ENCODE measurements around the gene ATG4C. TPM values are rescaled to one million over a fixed set of nuclear protein-coding genes. Genes with fewer than 3 reads are reported as not detected.

The ATG4C gene
- total and polyA plus RNA-seq, 2 of the 13 experiments (the other 11 are each of a cell fraction or from before 2014, with no cell fraction given) = 4.0 to 11.2 TPM

- TF ChIP-seq ZBTB46 (CRISPR knock-in tag; IDR thresholded peaks at IDR 0.05; ENCODE audit: borderline replicate concordance) (no peak), HINFP (CRISPR knock-in tag; IDR thresholded peaks at IDR 0.05; ENCODE audit: low read depth) (no peak), ZNF329 (CRISPR knock-in tag; IDR thresholded peaks at IDR 0.05; ENCODE audit: low read depth) (no peak), ZNF143 (CRISPR knock-in tag; IDR thresholded peaks at IDR 0.05) (no peak), SSRP1 (CRISPR knock-in tag; IDR thresholded peaks at IDR 0.05) (no peak), NFYC (CRISPR knock-in tag; IDR thresholded peaks at IDR 0.05) (no peak), ATF3 (CRISPR knock-in tag; IDR thresholded peaks at IDR 0.05) (no peak), ZNF3 (CRISPR knock-in tag; IDR thresholded peaks at IDR 0.05) (no peak), ZNF782 (CRISPR knock-in tag; IDR thresholded peaks at IDR 0.05; ENCODE audit: borderline replicate concordance) (no peak), ZNF720 (CRISPR knock-in tag; IDR thresholded peaks at IDR 0.05) (no peak), GABPA (IDR thresholded peaks at IDR 0.05; ENCODE audit: low read depth, low read length) (no peak), GABPA (CRISPR knock-in tag; IDR thresholded peaks at IDR 0.05; ENCODE audit: low read depth) (no peak), ZNF225 (CRISPR knock-in tag; IDR thresholded peaks at IDR 0.05) (no peak), ZNF615 (CRISPR knock-in tag; IDR thresholded peaks at IDR 0.05; ENCODE audit: borderline replicate concordance) (no peak), ZNF589 (CRISPR knock-in tag; conservative IDR thresholded peaks at IDR 0.05) (no peak), ZNF597 (CRISPR knock-in tag; IDR thresholded peaks at IDR 0.05) (no peak), MZF1 (CRISPR knock-in tag; IDR thresholded peaks at IDR 0.05; ENCODE audit: borderline replicate concordance) (no peak), DPF2 (CRISPR knock-in tag; IDR thresholded peaks at IDR 0.05; ENCODE audit: borderline replicate concordance, low read depth) (no peak), NRL (CRISPR knock-in tag; IDR thresholded peaks at IDR 0.05; ENCODE audit: borderline replicate concordance) (no peak), ZBTB8A (CRISPR knock-in tag; IDR thresholded peaks at IDR 0.05; ENCODE audit: borderline replicate concordance, low read depth) (no peak)
- no peak for FAIRE-seq
- intact Hi-C loops (cut with micrococcal nuclease; ENCODE audit: unreplicated experiment) = no loop called here
Measured at GRCh38 chr1:62778208-62778607, 5.7 kb upstream of the ATG4C start.

More at GRCh38 chr1:62778208-62778607, 5.7 kb upstream of the ATG4C start:
- Histone ChIP-seq H3K36me3 (replicated peaks in 1 of 2; ENCODE audit: control insufficient read depth in 1 of 2, insufficient read depth in 2 of 2, low read length in 2 of 2) (no peaks in the 10 kb centered on the region), H2AFZ (ENCODE audit: low read length) (no peak overlapping the region), H3K9me3 (ENCODE audit: low read length) (no peaks in the 10 kb centered on the region), H3K27me3 (ENCODE audit: control insufficient read depth in 1 of 2, insufficient read depth in 2 of 2, low read length in 2 of 2) (no peaks in the 10 kb centered on the region), H3K4me2 (ENCODE audit: low read depth, low read length) (no peak overlapping the region), H3K4me3 (replicated peaks in 1 of 3; ENCODE audit: insufficient read depth in 1 of 3, low read depth in 2 of 3, low read length in 3 of 3) (no peak overlapping the region), H3K27ac (ENCODE audit: extremely low read length, insufficient read depth, low read length) (no peak overlapping the region), H3K79me2 (ENCODE audit: insufficient read depth, low read length) (no peaks in the 10 kb centered on the region), H3K4me1 (ENCODE audit: insufficient read depth, low read length) (peaks cover 28% of the 10 kb centered on the region), H4K20me1 (ENCODE audit: insufficient read depth, low read length) (no peaks in the 10 kb centered on the region), H3K9ac (ENCODE audit: insufficient read depth, low read depth, low read length) (no peak overlapping the region)
- 30% methylated on average over 2 of the region's 2 CpGs for WGBS (ENCODE audit: low lambda C conversion rate)
- ChIA-PET POLR2A (no interaction called here), CTCF (ENCODE audit: low intra/inter-chr PET ratio, low total read pairs) (no interaction called here)
- DNase-seq (ENCODE audit: low spot score) (no peak), ATAC-seq (no peak)
- no TSS peak for BruUV-seq (replicated peaks)
- in situ Hi-C loops (cut with HindIII; ENCODE audit: extremely low pct_ligation_motif_present, low pct_unique_long_range_greater_than_20kb) = no loop called here
